Upper lobe of left lung (tissue), 4 donors: ENCODE measurements around the gene MS4A6A.

Source experiments
- EP300 ChIP-seq, 4 donors: sonication (generic); formaldehyde crosslinking; IDR thresholded peaks; one replicate each; pipeline ENCODE4 v1.5.1; 2017; ENCODE audit warnings: antibody characterized with exemption in 4 of 4, control low read depth in 2 of 4
- POLR2A ChIP-seq, 4 donors: fragments of 450-650 bp; IDR thresholded peaks; one replicate each; pipeline ENCODE4 v1.5.1; 2016 to 2017; ENCODE audit warnings: antibody characterized with exemption in 4 of 4, mild to moderate bottlenecking in 2 of 4
- POLR2AphosphoS5 ChIP-seq, 2 donors: sonication (generic); formaldehyde crosslinking; IDR thresholded peaks; one replicate each; pipeline ENCODE4 v1.5.1; 2017; ENCODE audit warnings: antibody characterized with exemption in 2 of 2
- TF ChIP-seq, protein P1 (sequence below), 6 experiments: fragments of 450-650 bp in 4 of 6; fragments of 200-600 bp in 2 of 6; sonication (generic) in 2 of 6; IDR thresholded peaks; one replicate each; pipeline ENCODE4 v1.5.1; 2016 to 2019; ENCODE audit warnings: antibody characterized with exemption in 6 of 6

DNA sequence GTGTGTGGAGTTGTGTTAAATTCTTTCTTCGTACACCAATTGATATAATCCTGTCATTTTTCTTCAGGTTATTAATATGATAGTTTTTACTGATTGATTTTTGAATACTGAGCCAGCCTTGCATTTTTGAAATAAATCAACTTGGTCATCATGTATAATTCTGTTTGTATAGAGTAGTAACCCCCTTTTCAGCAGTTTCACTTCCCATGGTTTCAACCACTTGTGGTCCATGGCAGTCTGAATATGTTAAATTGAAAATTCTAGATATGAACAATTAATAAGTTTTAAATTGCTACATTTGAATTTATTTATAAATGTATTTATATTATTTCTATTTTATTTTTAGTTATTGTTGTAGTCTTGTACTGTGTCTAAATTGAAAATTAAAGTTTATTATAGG lies 32.6 kb downstream of the MS4A6A start:
- no peak for TF ChIP-seq POLR2A (IDR thresholded peaks at IDR 0.05)
- TF ChIP-seq, protein P1, sequence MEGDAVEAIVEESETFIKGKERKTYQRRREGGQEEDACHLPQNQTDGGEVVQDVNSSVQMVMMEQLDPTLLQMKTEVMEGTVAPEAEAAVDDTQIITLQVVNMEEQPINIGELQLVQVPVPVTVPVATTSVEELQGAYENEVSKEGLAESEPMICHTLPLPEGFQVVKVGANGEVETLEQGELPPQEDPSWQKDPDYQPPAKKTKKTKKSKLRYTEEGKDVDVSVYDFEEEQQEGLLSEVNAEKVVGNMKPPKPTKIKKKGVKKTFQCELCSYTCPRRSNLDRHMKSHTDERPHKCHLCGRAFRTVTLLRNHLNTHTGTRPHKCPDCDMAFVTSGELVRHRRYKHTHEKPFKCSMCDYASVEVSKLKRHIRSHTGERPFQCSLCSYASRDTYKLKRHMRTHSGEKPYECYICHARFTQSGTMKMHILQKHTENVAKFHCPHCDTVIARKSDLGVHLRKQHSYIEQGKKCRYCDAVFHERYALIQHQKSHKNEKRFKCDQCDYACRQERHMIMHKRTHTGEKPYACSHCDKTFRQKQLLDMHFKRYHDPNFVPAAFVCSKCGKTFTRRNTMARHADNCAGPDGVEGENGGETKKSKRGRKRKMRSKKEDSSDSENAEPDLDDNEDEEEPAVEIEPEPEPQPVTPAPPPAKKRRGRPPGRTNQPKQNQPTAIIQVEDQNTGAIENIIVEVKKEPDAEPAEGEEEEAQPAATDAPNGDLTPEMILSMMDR (IDR thresholded peaks at IDR 0.05): no peak
- TF ChIP-seq EP300 (IDR thresholded peaks at IDR 0.05): no peak
- TF ChIP-seq POLR2AphosphoS5 (IDR thresholded peaks at IDR 0.05): no peak
